Superior temporal gyrus (tissue), 1 donor: ENCODE data around the gene FAM53B.

Experiments used
- DNase-seq: peaks from one replicate; pipeline ENCODE4 v3.0.0-alpha.2; 2016; ENCODE audit errors: extremely low spot score

Gene FAM53B

GRCh38 chr10:124678557-124679240 lies 65.5 kb downstream of the FAM53B start:
- DNase-seq = no peak

- DNase-seq = peak; percentile 70
These were observed 66.2 kb downstream of the FAM53B start for GRCh38 chr10:124677749-124678556.

GRCh38 chr10:124677293-124677699 lies 66.9 kb downstream of the FAM53B start:
- no peak for DNase-seq

- no peak for DNase-seq
These were observed 67.6 kb downstream of the FAM53B start for GRCh38 chr10:124676416-124677062.

GRCh38 chr10:124675824-124676223 lies 68.4 kb downstream of the FAM53B start:
- DNase-seq = no peak

GRCh38 chr10:124675261-124675660 lies 68.9 kb downstream of the FAM53B start:
- DNase-seq = peak; percentile 58

- DNase-seq = no peak
These were observed 69.4 kb downstream of the FAM53B start for GRCh38 chr10:124674768-124675222.

- peak; percentile 84 for DNase-seq
These were observed 72.0 kb downstream of the FAM53B start for GRCh38 chr10:124672181-124672638.

GRCh38 chr10:124671486-124672075 lies 72.6 kb downstream of the FAM53B start:
- DNase-seq = peak; percentile 95

- DNase-seq = peak; percentile 66
These were observed 73.3 kb downstream of the FAM53B start for GRCh38 chr10:124670849-124671248.

GRCh38 chr10:124669824-124670654 lies 74.1 kb downstream of the FAM53B start:
- DNase-seq = no peak

- DNase-seq = no peak
These were observed 74.9 kb downstream of the FAM53B start for GRCh38 chr10:124669141-124669823.

GRCh38 chr10:124668517-124669051 lies 75.6 kb downstream of the FAM53B start:
- no peak for DNase-seq

- no peak for DNase-seq
These were observed 76.5 kb downstream of the FAM53B start for GRCh38 chr10:124667425-124668345.

- no peak for DNase-seq
These were observed 77.7 kb downstream of the FAM53B start for GRCh38 chr10:124666494-124666893.

GRCh38 chr10:124665980-124666379 lies 78.2 kb downstream of the FAM53B start:
- DNase-seq = no peak

- no peak for DNase-seq
These were observed 78.6 kb downstream of the FAM53B start for GRCh38 chr10:124665558-124665957.

GRCh38 chr10:124665091-124665490 lies 79.1 kb downstream of the FAM53B start:
- DNase-seq = no peak

GRCh38 chr10:124663766-124664360 lies 80.3 kb downstream of the FAM53B start:
- DNase-seq = no peak
